Endothelial cell of umbilical vein (primary cell): Measurements from ENCODE around the gene WASF2. TPM values are rescaled to one million over a fixed set of nuclear protein-coding genes. Genes with fewer than 3 reads are reported as not detected.

Experiments
- BruUV-seq: library from RNA; stranded (reverse); fragments of 400-500 nt; replicated peaks from 2 replicates; lab custom pipeline; 2021; lab: Mats Ljungman, UMichigan
- CTCF ChIA-PET: fragments of 300-600, 350-600 bp; sonication (Branson Sonifier 250); formaldehyde crosslinking; loops from one replicate; lab custom pipeline; 2021; ENCODE audit warnings: antibody characterized with exemption, inconsistent platforms; lab: Charles Lee
- POLR2A ChIA-PET: fragments of 300-600, 350-600 bp; sonication (Branson Sonifier 250); formaldehyde crosslinking; loops from one replicate; lab custom pipeline; 2021; ENCODE audit warnings: antibody characterized with exemption, inconsistent platforms; lab: Charles Lee
- DNase-seq: peaks from one replicate; pipeline ENCODE4 v3.0.0-alpha.2; 2011; ENCODE audit warnings: low read depth, low spot score
- FAIRE-seq: peaks from 2 replicates; lab custom pipeline; 2011; peaks lifted over from hg19 to GRCh38; lab: Jason Lieb, UNC
- H2AFZ ChIP-seq: 2 replicates; pipeline ENCODE4 v1.6.0; 2012; ENCODE audit warnings: low read depth, low read length, control low read depth, inconsistent platforms
- H3K27ac ChIP-seq: 2 replicates; pipeline ENCODE4 v1.5.1; 2011; ENCODE audit warnings: low read depth, mild to moderate bottlenecking, control low read depth, low read length, moderate library complexity; ENCODE audit not compliant: insufficient read depth
- H3K27me3 ChIP-seq, 2 experiments: 2 replicates each; pipeline versions ENCODE4 v1.6.0 to v1.6.1; 2011; ENCODE audit warnings: low read length in 2 of 2, mixed read lengths in 1 of 2; ENCODE audit not compliant: control insufficient read depth in 2 of 2, insufficient read depth in 2 of 2
- H3K36me3 ChIP-seq, 2 experiments: 2 replicates in 1 of 2; 3 replicates in 1 of 2; pipeline ENCODE4 v1.5.1; 2011; ENCODE audit warnings: low read length in 2 of 2, mild to moderate bottlenecking in 1 of 2, moderate library complexity in 1 of 2; ENCODE audit not compliant: control insufficient read depth in 2 of 2, insufficient read depth in 2 of 2; ENCODE audit errors: extremely low read depth in 1 of 2
- H3K4me1 ChIP-seq: 3 replicates; pipeline ENCODE4 v1.5.1; 2011; ENCODE audit warnings: mild to moderate bottlenecking, low read length; ENCODE audit not compliant: control insufficient read depth, insufficient read depth; ENCODE audit errors: extremely low read depth
- H3K4me2 ChIP-seq: 2 replicates; pipeline ENCODE4 v1.6.1; 2011; ENCODE audit warnings: low read length, control low read depth, mixed read lengths; ENCODE audit not compliant: insufficient read depth
- H3K4me3 ChIP-seq, 3 experiments: fragments of 200-600 bp in 1 of 3; sonication (generic), shearing (Covaris generic) in 1 of 3; replicated peaks in 1 of 3; 2 replicates each; pipeline ENCODE4 v1.5.1; 2011 to 2016; ENCODE audit warnings: control low read depth in 3 of 3, low read length in 3 of 3, mild to moderate bottlenecking in 2 of 3, inconsistent platforms in 1 of 3, low read depth in 1 of 3, moderate library complexity in 1 of 3; ENCODE audit not compliant: insufficient read depth in 1 of 3
- H3K79me2 ChIP-seq: 2 replicates; pipeline ENCODE4 v1.6.0; 2012; ENCODE audit warnings: low read length, inconsistent platforms; ENCODE audit not compliant: control insufficient read depth, insufficient read depth
- H3K9ac ChIP-seq: replicated peaks from 2 replicates; pipeline ENCODE3; 2011; ENCODE audit warnings: low read length, control low read depth; ENCODE audit not compliant: insufficient read depth; ENCODE audit errors: extremely low read depth
- H3K9me1 ChIP-seq: replicated peaks from 3 replicates; pipeline ENCODE4 v1.6.0; 2011; ENCODE audit warnings: mild to moderate bottlenecking, low read length; ENCODE audit not compliant: control insufficient read depth, insufficient read depth; ENCODE audit errors: extremely low read depth
- H3K9me3 ChIP-seq: replicated peaks from 2 replicates; pipeline ENCODE4 v1.5.1; 2012; ENCODE audit warnings: low read length, inconsistent platforms; ENCODE audit not compliant: control insufficient read depth, insufficient read depth
- H4K20me1 ChIP-seq: replicated peaks from 2 replicates; pipeline ENCODE3; 2011; ENCODE audit warnings: mild to moderate bottlenecking, low read length; ENCODE audit not compliant: control insufficient read depth, insufficient read depth; ENCODE audit errors: extremely low read depth
- EZH2 ChIP-seq: IDR thresholded peaks from 2 replicates; pipeline ENCODE4 v1.6.1; 2012; ENCODE audit warnings: borderline replicate concordance, low read depth, mild to moderate bottlenecking, moderate library complexity, low read length, inconsistent platforms; ENCODE audit not compliant: severe bottlenecking
- FOS ChIP-seq: IDR thresholded peaks from 2 replicates; pipeline ENCODE4 v1.6.1; 2011; ENCODE audit warnings: mild to moderate bottlenecking, low read length, moderate library complexity, borderline replicate concordance; ENCODE audit not compliant: insufficient read depth
- GATA2 ChIP-seq: IDR thresholded peaks from 2 replicates; pipeline ENCODE4 v1.7.0; 2011; ENCODE audit warnings: low read depth, mild to moderate bottlenecking, moderate library complexity, mixed read lengths, low read length; ENCODE audit not compliant: insufficient read length, insufficient read depth
- JUN ChIP-seq: IDR thresholded peaks from 2 replicates; pipeline ENCODE4 v1.6.1; 2011; ENCODE audit warnings: borderline replicate concordance, low read depth; ENCODE audit not compliant: insufficient read length, insufficient read depth
- dilution Hi-C: fragments of 300-500 bp; cut with MboI; formaldehyde crosslinking; loops from one replicate; pipeline ENCODE4 v1.15.0; 2019; ENCODE audit warnings: low sequenced_read_pairs; ENCODE audit not compliant: extremely low pct_ligation_motif_present
- intact Hi-C: fragments of 100-400 bp; cut with micrococcal nuclease; formaldehyde crosslinking; loops from one replicate; pipeline ENCODE4 v1.10.0; 2022
- polyA plus RNA-seq, 4 experiments: library from polyadenylated mRNA; depleted of rRNA in 3 of 4; stranded (reverse) in 3 of 4; unstranded in 1 of 4; fragments of >200 nt; gene quantifications; 2 replicates each; pipeline versions ENCODE4 v1.2.1 to v1.2.3, GENCODE V29; 2011 to 2012; ENCODE audit warnings: missing spikeins in 1 of 4
- total RNA-seq: library from RNA; stranded (reverse); gene quantifications from 2 replicates; pipeline ENCODE4 v1.2.3, GENCODE V29; 2021
- TF ChIP-seq, protein P1 (sequence below): IDR thresholded peaks from 2 replicates; pipeline ENCODE4 v1.6.1; 2011; ENCODE audit not compliant: insufficient read depth, insufficient read length
- TF ChIP-seq, protein P2 (sequence below), 2 donors: IDR thresholded peaks; 1 replicate in 1 of 2; 2 replicates in 1 of 2; pipeline ENCODE4 v1.5.1; 2011; ENCODE audit warnings: low read length in 2 of 2, mild to moderate bottlenecking in 2 of 2, moderate library complexity in 2 of 2, control low read depth in 1 of 2, inconsistent platforms in 1 of 2, low read depth in 1 of 2; ENCODE audit not compliant: insufficient read depth in 1 of 2; ENCODE audit errors: extremely low read depth in 1 of 2

WASF2 gene
- total and polyA plus RNA-seq, 2 donors (not counting 3 experiments of a cell fraction or from before 2014, with no cell fraction given): 76.9 to 172 TPM

DNA sequence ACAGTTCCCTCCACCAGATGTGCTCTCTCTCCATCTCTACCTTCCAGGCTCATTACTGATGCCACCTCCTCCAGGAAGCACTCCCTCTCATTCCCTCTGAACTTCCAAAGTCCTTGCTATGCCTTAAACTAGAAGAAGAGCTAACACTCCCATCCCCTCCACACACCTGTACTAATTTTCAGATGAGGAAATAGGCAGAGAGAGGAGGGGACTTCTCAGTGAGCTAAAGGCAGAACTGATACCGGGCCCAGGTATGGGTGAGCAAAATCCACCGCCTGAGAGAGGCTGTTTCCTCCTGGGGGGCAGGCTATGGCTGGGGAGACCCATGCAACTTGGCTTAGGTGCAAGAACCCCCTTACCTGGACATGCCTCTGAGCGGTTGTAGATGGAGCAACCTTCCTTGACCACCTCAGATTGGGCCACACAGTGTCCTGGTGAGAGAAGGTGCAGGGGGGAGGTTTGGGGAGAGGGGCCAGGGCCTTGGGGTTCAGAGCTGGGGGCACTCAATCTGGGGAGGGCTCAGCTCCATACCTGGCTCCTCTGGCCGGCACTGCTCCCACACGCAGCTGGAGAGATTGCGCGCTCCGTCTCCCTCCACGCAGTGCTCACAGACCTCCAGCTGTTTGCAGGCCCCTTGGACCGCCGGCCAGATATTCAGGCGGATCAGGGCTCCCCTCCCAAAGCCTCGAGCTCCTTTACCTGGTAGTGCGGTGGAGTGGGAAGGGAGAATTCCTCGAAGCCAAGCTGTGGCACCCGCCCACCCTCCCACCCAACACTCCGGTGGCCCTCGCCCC is 107.8 kb downstream of the WASF2 start:
- no peak overlapping the region for H3K9ac ChIP-seq
- TF ChIP-seq, protein P1, sequence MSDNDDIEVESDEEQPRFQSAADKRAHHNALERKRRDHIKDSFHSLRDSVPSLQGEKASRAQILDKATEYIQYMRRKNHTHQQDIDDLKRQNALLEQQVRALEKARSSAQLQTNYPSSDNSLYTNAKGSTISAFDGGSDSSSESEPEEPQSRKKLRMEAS: no peak
- TF ChIP-seq FOS (no peak), EZH2 (no peak), GATA2 (no peak), JUN (no peak)
- TF ChIP-seq, protein P2, sequence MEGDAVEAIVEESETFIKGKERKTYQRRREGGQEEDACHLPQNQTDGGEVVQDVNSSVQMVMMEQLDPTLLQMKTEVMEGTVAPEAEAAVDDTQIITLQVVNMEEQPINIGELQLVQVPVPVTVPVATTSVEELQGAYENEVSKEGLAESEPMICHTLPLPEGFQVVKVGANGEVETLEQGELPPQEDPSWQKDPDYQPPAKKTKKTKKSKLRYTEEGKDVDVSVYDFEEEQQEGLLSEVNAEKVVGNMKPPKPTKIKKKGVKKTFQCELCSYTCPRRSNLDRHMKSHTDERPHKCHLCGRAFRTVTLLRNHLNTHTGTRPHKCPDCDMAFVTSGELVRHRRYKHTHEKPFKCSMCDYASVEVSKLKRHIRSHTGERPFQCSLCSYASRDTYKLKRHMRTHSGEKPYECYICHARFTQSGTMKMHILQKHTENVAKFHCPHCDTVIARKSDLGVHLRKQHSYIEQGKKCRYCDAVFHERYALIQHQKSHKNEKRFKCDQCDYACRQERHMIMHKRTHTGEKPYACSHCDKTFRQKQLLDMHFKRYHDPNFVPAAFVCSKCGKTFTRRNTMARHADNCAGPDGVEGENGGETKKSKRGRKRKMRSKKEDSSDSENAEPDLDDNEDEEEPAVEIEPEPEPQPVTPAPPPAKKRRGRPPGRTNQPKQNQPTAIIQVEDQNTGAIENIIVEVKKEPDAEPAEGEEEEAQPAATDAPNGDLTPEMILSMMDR (IDR thresholded peaks at IDR 0.05; ENCODE audit: extremely low read depth in 1 of 2, insufficient read depth in 1 of 2, low read depth in 1 of 2, low read length in 2 of 2): no peak
- dilution Hi-C loops (no loop called here), intact Hi-C loops (no loop called here)
- no peaks in the 10 kb centered on the region for H3K4me1 ChIP-seq
- H3K79me2 ChIP-seq: no peaks in the 10 kb centered on the region
- no peaks in the 10 kb centered on the region for H3K36me3 ChIP-seq
- H2AFZ ChIP-seq: no peak overlapping the region
- no peak overlapping the region for H3K27ac ChIP-seq
- no peaks in the 10 kb centered on the region for H3K9me1 ChIP-seq
- no peak for DNase-seq
- no peaks in the 10 kb centered on the region for H4K20me1 ChIP-seq
- BruUV-seq: no TSS peak
- POLR2A ChIA-PET: no interaction called here
- CTCF ChIA-PET: interaction anchor here (0.6 to 3.2 kb wide), 12 partner anchors 9 to 224 kb away, joined by 3 to 17 read pairs (median 4); partner anchors contain the start of genes MAP3K6, TMEM222 and WASF2
- no peak overlapping the region for H3K4me3 ChIP-seq
- no peak overlapping the region for H3K4me2 ChIP-seq
- no peaks in the 10 kb centered on the region for H3K9me3 ChIP-seq
- H3K27me3 ChIP-seq: peaks cover 0 to 3% of the 10 kb centered on the region in 2 experiments
- no peak for FAIRE-seq
